ENCODE results near the gene NUDCD3. TPM values are rescaled to one million over a fixed set of nuclear protein-coding genes. Genes with fewer than 3 reads are reported as not detected.

Gene NUDCD3
- total and polyA plus RNA-seq, 7 donors = 34.6 to 140 (median 97.7) TPM

DNA sequence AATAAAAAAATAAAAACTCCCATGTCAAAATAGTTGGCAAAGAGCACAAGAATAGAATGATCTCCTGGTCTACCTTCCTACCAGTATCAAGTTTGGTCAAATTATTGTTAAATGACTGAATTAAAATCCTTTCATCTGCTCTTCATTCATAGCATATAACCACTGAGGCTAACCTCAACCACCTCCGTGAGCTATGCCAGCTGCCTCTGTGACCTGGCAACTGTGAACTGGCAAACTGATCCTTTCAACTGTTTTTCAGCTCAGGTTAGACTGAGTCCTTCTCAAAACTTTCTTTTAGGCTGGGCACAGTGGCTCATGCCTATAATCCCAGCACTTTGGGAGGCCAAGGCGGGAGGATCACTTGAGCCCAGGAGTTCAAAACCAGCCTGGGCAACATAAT, 36.1 kb downstream of the NUDCD3 start:
- TF ChIP-seq, protein P1, sequence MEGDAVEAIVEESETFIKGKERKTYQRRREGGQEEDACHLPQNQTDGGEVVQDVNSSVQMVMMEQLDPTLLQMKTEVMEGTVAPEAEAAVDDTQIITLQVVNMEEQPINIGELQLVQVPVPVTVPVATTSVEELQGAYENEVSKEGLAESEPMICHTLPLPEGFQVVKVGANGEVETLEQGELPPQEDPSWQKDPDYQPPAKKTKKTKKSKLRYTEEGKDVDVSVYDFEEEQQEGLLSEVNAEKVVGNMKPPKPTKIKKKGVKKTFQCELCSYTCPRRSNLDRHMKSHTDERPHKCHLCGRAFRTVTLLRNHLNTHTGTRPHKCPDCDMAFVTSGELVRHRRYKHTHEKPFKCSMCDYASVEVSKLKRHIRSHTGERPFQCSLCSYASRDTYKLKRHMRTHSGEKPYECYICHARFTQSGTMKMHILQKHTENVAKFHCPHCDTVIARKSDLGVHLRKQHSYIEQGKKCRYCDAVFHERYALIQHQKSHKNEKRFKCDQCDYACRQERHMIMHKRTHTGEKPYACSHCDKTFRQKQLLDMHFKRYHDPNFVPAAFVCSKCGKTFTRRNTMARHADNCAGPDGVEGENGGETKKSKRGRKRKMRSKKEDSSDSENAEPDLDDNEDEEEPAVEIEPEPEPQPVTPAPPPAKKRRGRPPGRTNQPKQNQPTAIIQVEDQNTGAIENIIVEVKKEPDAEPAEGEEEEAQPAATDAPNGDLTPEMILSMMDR (IDR thresholded peaks at IDR 0.05) = no peak
- intact Hi-C loops (cut with DNase I) = no loop called here
- Histone ChIP-seq H3K4me3 (no peak overlapping the region), H3K4me1 (peaks cover 31% of the 10 kb centered on the region), H3K27me3 (ENCODE audit: insufficient read depth in 3 of 3, low read length in 2 of 3) (no peaks in the 10 kb centered on the region), H3K36me3 (ENCODE audit: insufficient read depth in 1 of 2, low read depth in 1 of 2) (no peaks in the 10 kb centered on the region), H3K9me3 (no peaks in the 10 kb centered on the region), H3K27ac (no peak overlapping the region)
- DNase-seq (no peak), ATAC-seq (peak in 2 of 4 donors; percentile 11 to 26)
- WGBS, 3 donors = 62 to 82% (median 71%) methylated on average over 2 of the region's 2 CpGs

DNA sequence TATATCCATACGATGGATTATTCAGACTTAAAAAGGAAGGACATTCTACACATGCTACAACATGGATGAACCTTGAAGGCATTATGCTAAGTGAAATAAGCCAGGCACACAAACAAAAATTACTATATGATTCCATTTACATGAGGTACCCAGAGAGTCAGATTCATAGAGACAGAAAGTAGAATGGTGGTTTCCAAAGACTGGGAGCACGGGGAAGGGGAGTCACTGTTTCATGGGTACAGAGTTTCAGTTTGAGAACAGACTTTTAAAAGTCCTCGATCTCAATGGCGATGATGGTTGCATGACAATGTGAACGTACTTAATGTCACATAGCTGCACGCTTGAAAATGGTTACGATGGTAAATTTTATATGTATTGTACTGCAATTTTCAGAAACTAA, 39.3 kb downstream of the NUDCD3 start:
- H3K9me3 ChIP-seq = no peaks in the 10 kb centered on the region
- WGBS, 3 donors = 95 to 96% (median 96%) methylated on average over 7 of the region's 7 CpGs
- DNase-seq (no peak), ATAC-seq (no peak)
- H3K36me3 ChIP-seq (ENCODE audit: insufficient read depth in 1 of 2, low read depth in 1 of 2) = peaks cover 0 to 7% of the 10 kb centered on the region in 2 donors
- no peak overlapping the region for H3K4me3 ChIP-seq
- no peak overlapping the region for H3K27ac ChIP-seq
- no peaks in the 10 kb centered on the region for H3K27me3 ChIP-seq (ENCODE audit: insufficient read depth in 3 of 3, low read length in 2 of 3)
- TF ChIP-seq, protein P1 (IDR thresholded peaks at IDR 0.05) = no peak
- H3K4me1 ChIP-seq = peaks cover 59% of the 10 kb centered on the region
- intact Hi-C loops (cut with DNase I) = no loop called here

DNA sequence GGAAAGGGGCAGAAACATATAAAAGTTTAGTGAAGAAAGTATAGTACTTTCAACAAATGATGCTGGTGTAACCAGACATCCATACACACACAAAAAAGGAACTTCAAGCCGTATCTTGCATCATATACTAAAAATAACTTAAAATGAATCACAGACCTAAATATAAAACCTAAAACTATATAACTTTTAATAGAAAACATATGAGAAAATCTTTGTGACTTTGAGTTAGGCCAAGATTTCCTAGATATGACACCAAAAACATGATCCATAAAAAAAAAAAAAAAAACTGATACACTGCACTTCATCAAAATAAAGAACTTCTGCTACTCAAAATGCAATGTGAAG, 40.9 kb downstream of the NUDCD3 start:
- H3K4me3 ChIP-seq = no peak overlapping the region
- peaks cover 69% of the 10 kb centered on the region for H3K4me1 ChIP-seq
- TF ChIP-seq, protein P1 (IDR thresholded peaks at IDR 0.05) = no peak
- H3K36me3 ChIP-seq (ENCODE audit: insufficient read depth in 1 of 2, low read depth in 1 of 2) = peaks cover 0 to 7% of the 10 kb centered on the region in 2 donors
- ATAC-seq (no peak), DNase-seq (no peak)
- no peaks in the 10 kb centered on the region for H3K27me3 ChIP-seq (ENCODE audit: insufficient read depth in 3 of 3, low read length in 2 of 3)
- no peak overlapping the region for H3K27ac ChIP-seq
- intact Hi-C loops (cut with DNase I) = loop anchor here in 1 of 2 donors (5.0 kb wide), 1 partner anchor 42 kb away; no protein-coding TSS in a partner anchor
- WGBS, 3 donors = 21 to 29% (median 28%) methylated on average over 1 of the region's 1 CpG
- no peaks in the 10 kb centered on the region for H3K9me3 ChIP-seq

DNA sequence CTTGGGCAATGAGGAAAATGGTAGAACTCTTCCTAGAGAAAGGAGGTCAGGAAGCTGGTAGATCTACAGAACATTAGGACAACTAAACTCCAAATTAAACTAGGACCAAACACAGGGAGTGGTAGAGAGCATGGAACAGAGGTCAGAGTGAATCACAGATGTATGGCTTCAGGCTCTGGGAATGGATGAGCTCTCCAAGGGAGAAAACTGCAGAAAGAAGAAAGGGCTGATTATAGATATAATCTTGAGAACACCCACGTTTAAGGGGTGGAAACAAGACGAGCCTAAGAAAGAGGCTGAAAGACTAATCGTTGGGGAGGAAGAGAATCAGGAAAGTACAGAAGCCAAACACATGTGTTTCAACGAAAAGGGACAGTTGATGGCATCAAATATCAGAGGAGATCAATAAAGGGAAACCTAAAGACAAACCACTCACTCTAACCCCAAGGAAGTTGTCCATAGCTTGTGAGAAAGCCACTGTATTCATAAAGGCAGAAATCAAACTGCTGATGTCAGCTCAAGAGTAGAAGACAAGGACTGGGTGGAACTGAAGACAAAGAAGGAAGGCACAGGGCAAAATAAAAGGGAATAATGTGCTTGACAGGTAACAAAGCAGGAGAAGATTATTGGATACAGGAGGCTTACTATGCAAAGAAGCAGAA, 41.4 kb downstream of the NUDCD3 start:
- Histone ChIP-seq H3K27ac (peak overlapping the region; percentile 14), H3K4me1 (peaks cover 71% of the 10 kb centered on the region), H3K9me3 (no peaks in the 10 kb centered on the region), H3K4me3 (no peak overlapping the region), H3K36me3 (ENCODE audit: insufficient read depth in 1 of 2, low read depth in 1 of 2) (peaks cover 0 to 7% of the 10 kb centered on the region in 2 donors), H3K27me3 (ENCODE audit: insufficient read depth in 3 of 3, low read length in 2 of 3) (no peaks in the 10 kb centered on the region)
- TF ChIP-seq, protein P1 (IDR thresholded peaks at IDR 0.05) = no peak
- WGBS, 3 donors = 76 to 88% (median 79%) methylated on average over 4 of the region's 4 CpGs
- DNase-seq (no peak), ATAC-seq (no peak)
- intact Hi-C loops (cut with DNase I) = loop anchor here in 1 of 2 donors (5.0 kb wide), 1 partner anchor 42 kb away; no protein-coding TSS in a partner anchor

Data from psoas muscle (tissue), 8 donors.